Measurements from ENCODE around the gene TMEM72. TPM values are rescaled to one million over a fixed set of nuclear protein-coding genes. Genes with fewer than 3 reads are reported as not detected.

TMEM72 gene
- total RNA-seq, 1 donor from 2014 or later = not detected

- no peak for TF ChIP-seq CTCF (IDR thresholded peaks at IDR 0.05)
- Histone ChIP-seq H3K9me3 (no peaks in the 10 kb centered on the region), H3K27me3 (no peaks in the 10 kb centered on the region), H3K4me3 (no peak overlapping the region), H3K27ac (peak overlapping the region; percentile 89 to 91), H3K4me1 (peaks cover 4 to 20% of the 10 kb centered on the region in 2 donors), H3K36me3 (peaks cover 16 to 55% of the 10 kb centered on the region in 2 donors)
- intact Hi-C loops (cut with DNase I) = loop anchor here (5.0 to 10.0 kb wide), 3 partner anchors 669 to 1299 kb away; no protein-coding TSS in a partner anchor
- no peak for DNase-seq (ENCODE audit: low spot score in 2 of 2)
These were observed 62.4 kb downstream of the TMEM72 start for GRCh38 chr10:44973323-44974081.

DNA sequence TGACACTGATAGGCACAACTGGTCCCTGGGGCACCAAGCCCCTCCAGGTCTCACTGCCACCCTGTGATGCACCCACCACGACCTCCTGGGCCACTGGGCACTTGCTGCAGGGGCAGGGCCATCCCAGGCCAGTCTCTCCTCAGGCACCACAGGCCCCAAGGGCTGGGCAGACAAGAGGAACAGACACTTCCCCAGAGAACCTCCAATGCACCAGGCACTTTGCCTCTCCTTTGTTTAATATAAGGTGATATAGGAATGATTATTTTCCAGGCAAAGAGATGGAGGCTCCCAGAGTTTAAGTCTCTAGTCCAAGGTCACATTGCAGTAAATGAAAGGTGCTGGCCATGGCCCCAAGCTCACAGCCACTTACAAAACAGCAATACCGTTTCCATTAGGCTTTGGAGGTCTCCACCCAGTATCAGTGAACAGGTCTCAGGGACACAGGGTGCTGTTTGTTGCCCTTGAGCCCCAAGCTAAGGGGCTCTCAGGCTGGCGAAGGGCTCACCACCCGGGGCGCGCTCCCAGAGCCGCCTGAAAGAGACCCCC lies 63.0 kb downstream of the TMEM72 start:
- no peak for TF ChIP-seq CTCF (IDR thresholded peaks at IDR 0.05)
- Histone ChIP-seq H3K36me3 (peaks cover 16 to 55% of the 10 kb centered on the region in 2 donors), H3K4me3 (peak overlapping the region; percentile 47 to 77), H3K27ac (peak overlapping the region; percentile 89 to 91), H3K4me1 (peaks cover 6 to 17% of the 10 kb centered on the region in 2 donors), H3K9me3 (no peaks in the 10 kb centered on the region), H3K27me3 (no peaks in the 10 kb centered on the region)
- no peak for DNase-seq (ENCODE audit: low spot score in 2 of 2)
- intact Hi-C loops (cut with DNase I) = loop anchor here (5.0 to 10.0 kb wide), 3 partner anchors 669 to 1299 kb away; no protein-coding TSS in a partner anchor

DNA sequence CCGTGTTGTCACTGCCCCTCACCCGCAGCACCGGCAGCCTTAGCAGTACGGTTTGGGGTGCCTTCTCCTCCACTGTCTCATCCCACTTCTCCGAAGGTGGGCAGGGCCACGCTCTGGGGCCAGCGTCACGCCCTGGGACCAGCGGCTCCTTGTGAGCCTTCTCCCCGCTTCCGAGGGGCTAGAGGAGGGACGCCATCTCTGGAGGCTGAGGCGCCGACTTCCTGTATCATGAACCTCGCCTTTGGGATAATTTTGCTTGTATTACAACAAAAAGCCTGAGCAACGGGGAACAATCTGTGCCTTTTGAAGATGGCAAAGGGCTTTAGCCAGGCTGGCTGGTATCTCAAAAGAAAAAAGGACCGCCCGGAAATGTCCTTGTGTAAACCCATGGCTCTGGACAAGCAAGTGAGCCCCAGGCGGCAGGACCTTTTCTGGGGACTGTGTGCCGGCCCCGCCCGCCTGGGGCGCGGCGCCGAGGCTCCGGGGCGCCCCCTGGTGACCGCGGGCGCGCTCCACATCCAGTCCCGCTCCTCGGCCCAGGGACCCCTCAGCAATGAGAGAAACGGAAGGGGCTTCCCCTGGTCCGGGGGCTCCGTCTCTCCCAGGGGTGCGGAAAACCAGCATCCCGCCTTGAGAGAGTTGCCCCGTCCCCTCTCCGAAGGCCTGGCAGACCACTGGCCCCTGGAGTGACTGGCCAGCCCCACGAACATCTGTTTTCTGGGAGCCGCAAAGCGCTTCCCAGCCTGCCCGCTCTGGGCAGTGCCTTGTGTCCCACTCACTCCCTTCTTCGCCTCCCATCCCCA lies 63.7 kb downstream of the TMEM72 start:
- DNase-seq (ENCODE audit: low spot score in 2 of 2) = peak in 1 of 2 donors; percentile 88
- Histone ChIP-seq H3K4me1 (peaks cover 13 to 24% of the 10 kb centered on the region in 2 donors), H3K4me3 (peak overlapping the region; percentile 47 to 77)

GRCh38 chr10:44975431-44976331 lies 64.5 kb downstream of the TMEM72 start:
- intact Hi-C loops (cut with DNase I) = loop anchor here (1.0 to 10.0 kb wide), 5 partner anchors 16 to 1301 kb away; partner anchors contain the start of gene RASSF4
- Histone ChIP-seq H3K27ac (peak overlapping the region; percentile 89 to 91), H3K36me3 (peaks cover 16 to 42% of the 10 kb centered on the region in 2 donors), H3K9me3 (no peaks in the 10 kb centered on the region), H3K27me3 (no peaks in the 10 kb centered on the region), H3K4me1 (peaks cover 22 to 32% of the 10 kb centered on the region in 2 donors), H3K4me3 (peak overlapping the region; percentile 71 to 77)
- DNase-seq (ENCODE audit: low spot score in 2 of 2) = no peak
- TF ChIP-seq CTCF (IDR thresholded peaks at IDR 0.05) = no peak

More for the DNA sequence above, 63.7 kb downstream of the TMEM72 start:
- intact Hi-C loops (cut with DNase I) = loop anchor here (1.0 to 10.0 kb wide), 6 partner anchors 16 to 1300 kb away; partner anchors contain the start of gene RASSF4
- peak overlapping the region; percentile 89 to 91 for H3K27ac ChIP-seq
- peaks cover 16 to 48% of the 10 kb centered on the region in 2 donors for H3K36me3 ChIP-seq
- peak; percentile 94 to 97 (median 97) for TF ChIP-seq CTCF (IDR thresholded peaks at IDR 0.05)
- H3K9me3 ChIP-seq = no peaks in the 10 kb centered on the region
- no peaks in the 10 kb centered on the region for H3K27me3 ChIP-seq
